Calu3 (cell line): ENCODE measurements around the gene RNF115. TPM values are rescaled to one million over a fixed set of nuclear protein-coding genes. Genes with fewer than 3 reads are reported as not detected.
"Not testable (repeated sequence)": the region's sequence is repeated elsewhere in the genome, so short reads cannot be mapped to it uniquely, and the experiment has no call there.

Source experiments
- BruUV-seq: library from RNA; stranded (reverse); fragments of 400-500 nt; replicated peaks from 2 replicates; lab custom pipeline; 2021; lab: Mats Ljungman, UMichigan
- CTCF ChIA-PET: fragments of 300-600 bp; sonication (Branson Sonifier 250); formaldehyde crosslinking; loops from one replicate; lab custom pipeline; 2022; ENCODE audit warnings: antibody characterized with exemption; lab: Charles Lee
- DNase-seq: peaks from one replicate; pipeline ENCODE4 v3.0.0; 2022
- H3K27ac Mint-ChIP-seq: one replicate; pipeline ENCODE4 v1.8.0; 2022; ENCODE audit warnings: mixed read lengths; ENCODE audit not compliant: unreplicated experiment
- H3K27me3 Mint-ChIP-seq: one replicate; pipeline ENCODE4 v1.8.0; 2022; ENCODE audit warnings: mixed read lengths; ENCODE audit not compliant: unreplicated experiment
- H3K36me3 Mint-ChIP-seq: one replicate; pipeline ENCODE4 v1.8.0; 2022; ENCODE audit warnings: mild to moderate bottlenecking, moderate library complexity, mixed read lengths; ENCODE audit not compliant: insufficient read depth, unreplicated experiment
- H3K4me1 Mint-ChIP-seq: one replicate; pipeline ENCODE4 v1.8.0; 2022; ENCODE audit warnings: mild to moderate bottlenecking, low read depth, mixed read lengths; ENCODE audit not compliant: unreplicated experiment
- H3K4me3 Mint-ChIP-seq: one replicate; pipeline ENCODE4 v1.8.0; 2022; ENCODE audit warnings: mild to moderate bottlenecking, low read depth, moderate library complexity, mixed read lengths; ENCODE audit not compliant: unreplicated experiment
- H3K9me3 Mint-ChIP-seq: one replicate; pipeline ENCODE4 v1.8.0; 2022; ENCODE audit warnings: low read depth, mixed read lengths; ENCODE audit not compliant: unreplicated experiment
- intact Hi-C: fragments of 100-400 bp; cut with micrococcal nuclease; formaldehyde crosslinking; loops from one replicate; pipeline ENCODE4 v1.10.0; 2022; ENCODE audit not compliant: unreplicated experiment
- total RNA-seq: library from RNA; stranded (reverse); gene quantifications from 2 replicates; pipeline ENCODE4 v1.2.3, GENCODE V29; 2022
- TF ChIP-seq, protein P1 (sequence below): fragments of 200-600 bp; IDR thresholded peaks from one replicate; pipeline ENCODE4 v1.8.0; 2022; ENCODE audit warnings: antibody characterized with exemption; ENCODE audit not compliant: unreplicated experiment

Gene RNF115
- total RNA-seq, 1 experiment from 2014 or later, result 9.5 TPM

DNA sequence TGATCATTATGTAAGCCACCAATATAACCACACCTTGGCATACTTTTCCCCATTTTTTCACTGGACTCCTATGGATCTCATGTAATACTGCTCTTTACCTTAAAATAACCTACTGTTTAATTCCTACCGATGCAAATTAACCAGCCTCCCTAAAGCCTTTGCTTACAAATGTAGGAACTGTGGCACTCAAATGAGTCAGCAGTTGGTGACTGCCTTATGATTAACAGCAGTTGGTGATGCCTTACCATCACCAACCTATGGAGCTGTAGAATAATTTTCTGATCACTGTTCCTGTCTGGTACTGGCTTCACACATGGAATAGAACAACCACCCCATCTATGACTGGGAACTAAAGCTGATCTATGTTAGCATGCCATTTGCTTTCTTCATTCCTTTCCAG lies 13.8 kb upstream of the RNF115 start:
- no peak for DNase-seq
- Mint-ChIP-seq H3K4me1 (no peaks in the 10 kb centered on the region), H3K36me3 (peaks cover 38% of the 10 kb centered on the region), H3K27ac (no peak overlapping the region), H3K27me3 (no peaks in the 10 kb centered on the region), H3K4me3 (no peak overlapping the region), H3K9me3 (no peaks in the 10 kb centered on the region)
- TF ChIP-seq, protein P1, sequence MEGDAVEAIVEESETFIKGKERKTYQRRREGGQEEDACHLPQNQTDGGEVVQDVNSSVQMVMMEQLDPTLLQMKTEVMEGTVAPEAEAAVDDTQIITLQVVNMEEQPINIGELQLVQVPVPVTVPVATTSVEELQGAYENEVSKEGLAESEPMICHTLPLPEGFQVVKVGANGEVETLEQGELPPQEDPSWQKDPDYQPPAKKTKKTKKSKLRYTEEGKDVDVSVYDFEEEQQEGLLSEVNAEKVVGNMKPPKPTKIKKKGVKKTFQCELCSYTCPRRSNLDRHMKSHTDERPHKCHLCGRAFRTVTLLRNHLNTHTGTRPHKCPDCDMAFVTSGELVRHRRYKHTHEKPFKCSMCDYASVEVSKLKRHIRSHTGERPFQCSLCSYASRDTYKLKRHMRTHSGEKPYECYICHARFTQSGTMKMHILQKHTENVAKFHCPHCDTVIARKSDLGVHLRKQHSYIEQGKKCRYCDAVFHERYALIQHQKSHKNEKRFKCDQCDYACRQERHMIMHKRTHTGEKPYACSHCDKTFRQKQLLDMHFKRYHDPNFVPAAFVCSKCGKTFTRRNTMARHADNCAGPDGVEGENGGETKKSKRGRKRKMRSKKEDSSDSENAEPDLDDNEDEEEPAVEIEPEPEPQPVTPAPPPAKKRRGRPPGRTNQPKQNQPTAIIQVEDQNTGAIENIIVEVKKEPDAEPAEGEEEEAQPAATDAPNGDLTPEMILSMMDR, result no peak
- intact Hi-C loops, result no loop called here
- CTCF ChIA-PET, result no interaction called here
- BruUV-seq, result no TSS peak

DNA sequence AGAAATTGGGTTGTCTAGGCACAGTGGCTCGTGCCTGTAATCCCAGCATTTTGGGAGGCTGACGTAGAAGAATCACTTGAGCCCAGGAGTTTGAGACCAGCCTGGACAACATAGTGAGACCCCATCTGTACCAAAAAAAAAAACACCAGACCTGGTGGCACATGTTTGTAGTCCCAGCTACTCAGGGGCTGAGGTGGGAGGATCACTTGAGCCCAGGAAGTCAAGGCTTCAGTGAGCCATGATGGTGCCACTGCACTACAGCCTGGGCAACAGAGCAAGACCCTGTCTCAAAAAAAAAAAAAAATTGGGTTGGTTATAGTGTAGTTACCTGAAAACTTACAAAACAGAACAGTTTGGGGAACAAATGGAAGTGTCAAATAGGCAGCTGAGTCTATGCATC lies 6.9 kb upstream of the RNF115 start:
- CTCF ChIA-PET, intact Hi-C loops, H3K27me3 Mint-ChIP-seq, H3K27ac Mint-ChIP-seq, H3K9me3 Mint-ChIP-seq, BruUV-seq, H3K4me1 Mint-ChIP-seq, H3K4me3 Mint-ChIP-seq, DNase-seq: not testable (repeated sequence)
- peaks cover 31% of the 10 kb centered on the region for H3K36me3 Mint-ChIP-seq

DNA sequence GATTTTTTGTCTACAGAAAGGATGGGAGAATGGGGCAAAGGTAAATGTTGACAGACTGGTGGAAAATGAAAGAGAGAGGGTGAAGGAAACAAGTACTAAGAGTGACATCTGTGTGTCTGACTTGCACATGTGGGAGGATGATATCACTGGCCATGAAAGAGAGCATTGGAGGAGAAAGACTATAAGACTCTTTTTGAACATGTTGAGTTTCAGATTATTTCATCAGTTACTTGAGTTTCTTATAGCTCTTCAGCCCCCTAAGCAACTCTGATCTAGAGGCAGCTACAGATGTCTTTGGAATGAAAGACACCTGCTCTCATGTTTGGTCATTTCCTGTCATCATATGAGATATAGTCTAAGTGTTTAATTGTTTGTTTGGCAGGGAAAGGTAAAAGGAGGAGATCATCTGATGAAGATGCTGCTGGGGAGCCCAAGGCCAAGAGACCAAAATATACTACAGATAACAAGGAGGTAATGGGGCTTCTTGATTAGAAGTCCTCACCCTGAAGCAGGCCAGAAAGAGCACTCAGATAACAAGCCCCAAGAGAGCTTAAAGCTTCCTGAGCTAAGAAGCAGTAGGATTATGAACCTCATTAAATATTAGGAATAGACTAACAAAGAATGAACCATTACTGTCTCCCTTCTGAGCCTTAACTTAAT lies 4.6 kb upstream of the RNF115 start:
- no peak for DNase-seq
- H3K9me3 Mint-ChIP-seq, result no peaks in the 10 kb centered on the region
- H3K27me3 Mint-ChIP-seq, result no peaks in the 10 kb centered on the region
- no peaks in the 10 kb centered on the region for H3K4me1 Mint-ChIP-seq
- CTCF ChIA-PET, result no interaction called here
- TF ChIP-seq, protein P1, result no peak
- BruUV-seq, result no TSS peak
- peaks cover 40% of the 10 kb centered on the region for H3K36me3 Mint-ChIP-seq
- H3K27ac Mint-ChIP-seq, result no peak overlapping the region
- H3K4me3 Mint-ChIP-seq, result no peak overlapping the region
- intact Hi-C loops, result loop anchor here (10.0 kb wide), 1 partner anchor 94 kb away; no protein-coding TSS in a partner anchor

DNA sequence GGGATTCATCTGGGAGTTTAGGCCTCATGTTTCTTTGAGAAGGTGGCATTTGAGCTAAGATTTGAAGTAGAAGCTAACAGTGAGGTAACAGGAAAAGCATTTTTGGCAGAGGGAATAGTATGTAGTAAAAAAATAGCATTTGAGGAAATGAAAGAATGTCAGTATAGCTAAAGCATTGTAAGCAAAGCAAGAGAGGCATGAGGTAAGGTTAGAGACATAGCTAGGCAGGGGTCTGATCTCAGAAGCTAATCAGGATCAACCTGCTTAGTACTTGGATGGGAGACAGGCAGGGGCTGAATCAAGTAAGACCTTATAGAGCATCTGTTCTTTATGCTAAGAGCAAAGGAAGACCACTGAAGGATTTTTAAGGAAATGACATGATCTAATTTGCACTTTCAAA lies 4.1 kb upstream of the RNF115 start:
- H3K36me3 Mint-ChIP-seq, result peaks cover 45% of the 10 kb centered on the region
- H3K9me3 Mint-ChIP-seq, result no peaks in the 10 kb centered on the region
- no peaks in the 10 kb centered on the region for H3K27me3 Mint-ChIP-seq
- no peak overlapping the region for H3K4me3 Mint-ChIP-seq
- BruUV-seq, result no TSS peak
- TF ChIP-seq, protein P1, result no peak
- intact Hi-C loops, result loop anchor here (10.0 kb wide), 1 partner anchor 93 kb away; no protein-coding TSS in a partner anchor
- no peaks in the 10 kb centered on the region for H3K4me1 Mint-ChIP-seq
- CTCF ChIA-PET, result no interaction called here
- no peak overlapping the region for H3K27ac Mint-ChIP-seq
- DNase-seq, result no peak

DNA sequence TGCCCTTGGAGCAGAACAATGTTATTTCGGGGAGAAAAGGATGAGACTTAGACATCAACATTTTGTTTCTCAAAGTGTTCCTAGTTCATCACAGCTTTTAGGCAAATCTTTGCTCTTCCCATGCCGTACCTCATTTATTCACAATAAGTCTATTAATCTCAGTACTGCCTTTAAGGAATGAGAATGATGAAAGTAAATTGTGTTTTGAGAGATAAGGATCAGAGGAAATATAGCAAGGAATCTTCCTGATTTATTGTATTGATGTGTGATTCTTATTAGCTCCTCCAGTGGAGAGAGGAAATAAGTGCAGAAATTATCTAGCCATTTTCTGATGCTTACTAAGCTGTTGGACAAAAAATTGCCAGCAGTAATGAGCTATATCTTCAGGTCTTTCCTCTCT lies 2.1 kb upstream of the RNF115 start:
- Mint-ChIP-seq H3K4me3 (no peak overlapping the region), H3K4me1 (no peaks in the 10 kb centered on the region), H3K27ac (no peak overlapping the region), H3K9me3 (no peaks in the 10 kb centered on the region), H3K36me3 (peaks cover 42% of the 10 kb centered on the region), H3K27me3 (no peaks in the 10 kb centered on the region)
- TF ChIP-seq, protein P1, result no peak
- intact Hi-C loops, result loop anchor here (10.0 kb wide), 1 partner anchor 91 kb away; no protein-coding TSS in a partner anchor
- no TSS peak for BruUV-seq
- CTCF ChIA-PET, result interaction anchor here (1.1 kb wide), 1 partner anchor 66 kb away, joined by 3 read pairs; no protein-coding TSS in a partner anchor
- no peak for DNase-seq
